ENCODE data around the gene PPP1R3A.

The PPP1R3A gene

GRCh38 chr7:113875224-113875623 is 43.6 kb downstream of the PPP1R3A start:
- DNase-seq = no peak

- no peak for DNase-seq
These were observed 45.2 kb downstream of the PPP1R3A start for GRCh38 chr7:113873554-113874151.

- no peak for DNase-seq
These were observed 45.8 kb downstream of the PPP1R3A start for GRCh38 chr7:113872981-113873380.

- DNase-seq = no peak
These were observed 51.5 kb downstream of the PPP1R3A start for GRCh38 chr7:113867325-113867724.

GRCh38 chr7:113856010-113856409 is 62.8 kb downstream of the PPP1R3A start:
- DNase-seq = no peak

- DNase-seq = no peak
These were observed 77.9 kb downstream of the PPP1R3A start for GRCh38 chr7:113840954-113841353.

GRCh38 chr7:113835367-113835766 is 83.4 kb downstream of the PPP1R3A start:
- no peak for DNase-seq

- no peak for DNase-seq
These were observed 86.5 kb downstream of the PPP1R3A start for GRCh38 chr7:113832196-113832745.

GRCh38 chr7:113831556-113831955 is 87.3 kb downstream of the PPP1R3A start:
- no peak for DNase-seq

GRCh38 chr7:113828581-113828980 is 90.2 kb downstream of the PPP1R3A start:
- DNase-seq = no peak

Measured in activated CD4-positive, CD25-positive, alpha-beta regulatory T cell treated with anti-CD3 and anti-CD28 coated beads, Interleukin-2, amount 50 U/mL, for 72 hours (primary cell).